GM21447 (cell line): ENCODE data around the gene PPM1A.

Experiments used
- ATAC-seq: cut with Tn5 transposase; IDR thresholded peaks from one replicate; pipeline ENCODE4 v1.9.1; 2021; ENCODE audit not compliant: unreplicated experiment

Gene PPM1A

GRCh38 chr14:60265163-60265562 is 16.1 kb downstream of the PPM1A start:
- no peak for ATAC-seq

DNA sequence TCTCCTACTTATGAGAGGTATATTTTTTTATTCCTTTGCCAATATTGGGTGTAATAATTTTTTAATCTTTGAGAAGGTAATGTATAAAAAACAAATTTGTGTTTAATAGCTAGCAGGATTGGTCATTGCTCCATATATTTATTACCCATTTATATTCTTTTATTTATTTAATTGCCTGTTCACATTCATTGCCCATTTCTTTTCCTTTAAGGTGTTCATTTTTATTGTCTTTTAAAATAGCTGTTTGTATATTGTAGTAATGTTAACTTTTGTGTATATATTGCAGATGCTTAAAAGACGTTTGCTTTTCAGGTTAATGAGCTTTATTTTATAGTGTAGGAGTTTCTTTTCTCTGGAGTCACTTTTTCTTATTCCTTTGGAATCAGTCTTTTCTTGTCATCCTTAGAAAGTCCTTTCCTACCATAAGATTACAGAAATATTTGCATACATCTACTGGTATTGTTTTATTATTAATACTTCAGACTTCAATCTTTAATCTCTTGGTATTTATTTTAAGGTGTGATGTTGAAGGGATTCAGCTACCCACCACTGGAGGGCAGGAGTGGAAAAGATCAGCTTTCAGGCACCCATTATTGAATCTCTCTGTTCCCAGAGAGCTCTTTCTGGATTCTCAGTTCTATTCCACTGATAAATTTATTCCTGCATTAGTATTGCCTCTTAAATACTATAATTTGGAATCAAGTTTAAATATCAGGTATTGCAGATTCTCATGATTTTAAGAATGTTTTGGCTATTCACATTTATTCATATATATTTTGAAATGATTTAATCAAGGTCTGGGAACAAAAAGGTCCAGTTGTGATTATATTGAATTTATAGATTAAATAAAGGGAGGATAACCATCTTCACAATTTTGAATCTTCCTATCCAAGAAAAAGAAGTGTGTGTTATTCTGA is 17.3 kb downstream of the PPM1A start:
- ATAC-seq, result no peak

DNA sequence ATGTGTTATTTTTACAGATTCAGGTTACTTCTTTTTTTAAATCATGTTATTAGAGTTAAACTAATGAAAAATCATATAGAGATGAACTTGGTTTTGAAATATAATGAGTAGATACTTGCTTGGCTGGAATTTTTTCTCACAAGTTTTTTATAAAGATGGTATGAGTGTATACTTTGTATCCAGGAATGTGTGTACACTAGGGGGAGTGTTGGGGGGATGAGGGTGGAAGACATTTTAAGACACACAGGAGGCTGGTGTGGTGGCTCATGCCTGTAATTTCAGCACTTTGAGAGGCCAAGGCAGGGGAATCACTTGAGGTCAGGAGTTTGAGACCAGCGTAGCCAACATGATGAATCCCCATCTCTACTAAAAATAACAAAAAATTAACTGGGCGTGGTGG is 23.2 kb downstream of the PPM1A start:
- ATAC-seq, result no peak

- ATAC-seq, result no peak
Observed at GRCh38 chr14:60273956-60274355, 24.9 kb downstream of the PPM1A start.

DNA sequence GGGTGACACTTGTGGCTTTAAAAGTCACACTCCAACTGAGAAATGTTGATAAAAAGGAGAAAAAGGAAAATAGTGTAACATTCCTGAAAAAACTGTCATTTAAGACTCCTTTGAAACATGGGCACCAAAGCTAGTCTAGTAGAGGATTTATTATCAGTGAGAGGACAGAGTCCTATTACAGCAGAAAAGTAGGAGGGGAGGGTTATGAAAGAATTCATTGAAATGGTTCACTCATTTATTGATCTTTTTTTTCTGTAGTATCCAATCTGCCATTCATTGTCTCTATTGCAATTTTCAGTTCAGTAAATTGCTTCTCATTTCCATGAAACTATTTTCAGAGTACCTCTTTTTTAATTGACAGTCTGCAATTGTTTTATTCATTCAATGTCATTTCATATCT is 25.4 kb downstream of the PPM1A start:
- ATAC-seq, result no peak

- no peak for ATAC-seq
Observed at GRCh38 chr14:60275932-60276331, 26.9 kb downstream of the PPM1A start.

GRCh38 chr14:60276347-60276746 is 27.3 kb downstream of the PPM1A start:
- no peak for ATAC-seq

- ATAC-seq, result no peak
Observed at GRCh38 chr14:60277605-60278190, 28.7 kb downstream of the PPM1A start.

DNA sequence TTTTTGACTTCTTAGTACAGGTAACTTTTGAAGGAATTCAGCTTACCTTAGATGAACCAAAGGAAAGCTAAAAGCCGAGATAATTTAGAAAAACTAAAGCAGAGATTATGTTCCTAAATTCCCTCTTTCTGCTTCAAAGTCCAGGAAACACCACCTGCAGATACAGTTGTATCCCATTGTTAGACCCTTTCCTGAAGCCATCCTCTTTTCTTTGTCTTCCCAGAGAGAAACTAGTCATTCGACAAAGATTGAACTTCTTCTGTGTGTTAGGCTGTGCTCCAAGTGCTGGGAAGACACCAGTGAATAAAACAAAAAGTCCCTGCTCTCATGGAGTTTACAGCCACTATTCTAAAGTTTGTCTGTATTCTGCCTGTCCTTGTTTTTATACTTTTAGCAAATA is 29.3 kb downstream of the PPM1A start:
- no peak for ATAC-seq

DNA sequence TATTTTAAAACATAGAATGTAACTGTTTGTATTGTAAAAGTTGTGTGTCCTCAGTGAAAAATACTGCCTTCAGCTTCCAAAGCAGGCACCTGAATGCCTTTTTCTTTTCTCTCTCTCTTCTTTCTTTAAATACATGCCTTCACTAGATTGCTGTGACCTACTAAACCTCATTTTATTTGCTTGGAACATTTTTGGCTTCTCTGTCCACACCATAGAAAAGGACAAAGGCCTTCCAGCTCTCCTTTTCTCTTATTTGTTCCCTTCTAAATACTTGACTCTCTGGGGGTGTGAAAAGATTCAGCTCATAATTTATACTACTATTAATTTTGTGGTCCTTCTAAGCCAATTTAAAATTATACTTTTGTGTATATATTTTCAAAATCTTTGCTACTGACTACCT is 38.4 kb downstream of the PPM1A start:
- ATAC-seq, result no peak

DNA sequence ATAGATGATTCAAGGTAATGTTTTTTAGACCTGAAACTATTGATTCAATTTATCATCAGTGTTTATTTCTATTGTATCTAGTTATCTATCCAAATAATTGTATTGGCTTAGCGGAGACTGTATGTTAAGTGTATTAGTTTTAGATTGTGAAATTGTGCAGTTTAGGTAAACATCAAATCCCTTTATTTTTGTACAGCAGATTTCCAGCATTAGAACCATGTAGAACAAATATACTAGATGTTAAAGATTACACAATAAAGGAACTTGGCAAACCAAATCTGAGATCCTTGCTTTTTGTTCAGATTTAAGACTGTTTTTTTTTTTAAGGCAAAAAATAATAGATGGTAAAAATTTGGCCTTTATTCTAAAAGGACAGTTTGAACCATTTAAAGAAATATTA is 39.3 kb downstream of the PPM1A start:
- ATAC-seq, result no peak

DNA sequence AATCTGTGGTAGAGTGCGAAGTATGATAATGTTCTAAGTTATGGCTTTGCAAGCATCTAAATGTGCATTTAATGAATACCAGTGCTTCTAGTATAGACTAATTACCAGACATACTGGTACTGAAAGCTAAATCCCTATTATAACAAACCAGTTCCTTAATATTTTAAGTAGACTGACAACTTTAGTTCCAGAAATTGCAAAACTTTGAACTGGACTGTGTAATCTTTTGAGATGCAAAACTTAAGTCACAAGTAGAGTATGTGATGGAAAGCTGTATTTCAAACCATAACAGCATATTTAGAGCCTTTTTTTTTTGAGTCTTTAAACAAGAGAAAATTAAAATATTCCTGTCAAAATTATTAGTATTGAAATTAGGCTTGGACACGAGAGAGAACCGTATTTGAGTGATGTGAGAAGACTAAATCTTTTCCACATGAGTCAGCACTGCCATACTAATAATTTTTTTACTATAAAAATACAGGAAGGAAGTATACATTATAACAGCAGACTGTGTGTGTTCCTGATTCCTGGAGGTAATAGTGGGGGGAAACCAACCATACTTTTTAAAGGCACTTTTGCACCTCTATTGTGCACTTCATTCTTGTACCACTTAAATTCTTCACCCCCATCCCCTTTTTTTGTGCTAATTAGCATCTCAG is 45.5 kb downstream of the PPM1A start:
- no peak for ATAC-seq

- ATAC-seq, result no peak
Observed at GRCh38 chr14:60300019-60300418, 51.0 kb downstream of the PPM1A start.

- no peak for ATAC-seq
Observed at GRCh38 chr14:60301685-60302084, 52.7 kb downstream of the PPM1A start.

GRCh38 chr14:60302663-60303062 is 53.6 kb downstream of the PPM1A start:
- ATAC-seq, result no peak

GRCh38 chr14:60303745-60304144 is 54.7 kb downstream of the PPM1A start:
- no peak for ATAC-seq

- no peak for ATAC-seq
Observed at GRCh38 chr14:60304509-60304908, 55.5 kb downstream of the PPM1A start.

GRCh38 chr14:60309867-60310552 is 61.0 kb downstream of the PPM1A start:
- ATAC-seq, result no peak

- no peak for ATAC-seq
Observed at GRCh38 chr14:60311417-60311816, 62.4 kb downstream of the PPM1A start.

- no peak for ATAC-seq
Observed at GRCh38 chr14:60313093-60313492, 64.1 kb downstream of the PPM1A start.

DNA sequence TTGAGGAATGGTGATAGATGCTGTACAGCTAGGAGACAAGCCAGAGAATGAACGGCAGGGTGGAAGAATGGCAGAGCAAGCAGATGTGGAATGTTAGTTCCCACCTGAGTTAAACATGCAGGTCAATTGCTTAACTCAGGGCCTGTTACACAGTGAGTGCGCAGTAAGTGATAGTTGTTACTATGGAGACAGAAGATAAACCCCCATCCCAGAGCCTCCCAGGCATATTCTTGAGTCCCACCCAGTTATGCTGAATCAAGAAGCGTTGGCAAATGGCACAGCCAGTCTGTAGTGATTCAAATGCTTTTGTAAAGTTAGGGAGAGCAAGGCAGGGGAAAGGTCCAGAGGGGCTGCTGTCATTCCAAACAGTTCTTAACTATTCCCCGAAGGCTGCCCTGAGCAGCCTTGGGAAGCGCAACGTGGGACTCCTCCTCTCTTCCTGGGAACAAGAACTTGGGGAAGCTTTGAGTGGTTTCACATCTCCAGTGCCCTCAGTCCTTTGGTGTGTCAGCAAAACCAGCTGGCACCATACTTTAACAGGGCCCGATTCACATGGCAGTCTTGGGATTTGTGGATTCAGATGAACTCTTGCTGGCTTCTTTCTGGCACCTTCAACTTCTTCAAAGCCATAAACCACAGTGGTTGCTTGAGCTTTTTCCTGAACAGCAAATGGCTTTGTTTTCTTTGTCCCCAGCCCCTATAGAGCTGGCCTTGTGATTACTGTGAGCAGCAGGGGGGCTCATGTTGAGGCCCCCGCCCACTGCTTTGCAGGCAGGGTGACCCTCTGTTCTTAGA is 66.4 kb downstream of the PPM1A start:
- no peak for ATAC-seq
